ENCODE data around the gene AAK1.

GRCh38 chr2:69465513-69466456, 177.8 kb downstream of the AAK1 start:
- TF ChIP-seq NRF1 (IDR thresholded peaks at IDR 0.05; ENCODE audit: low read depth, low read length): no peak
- TF ChIP-seq RFX5 (IDR thresholded peaks at IDR 0.05; ENCODE audit: low read length): no peak
- TF ChIP-seq EP300 (IDR thresholded peaks at IDR 0.05; ENCODE audit: borderline replicate concordance in 1 of 2, low read depth in 1 of 2, low read length in 1 of 2): no peak
- TF ChIP-seq MAX (IDR thresholded peaks at IDR 0.05; ENCODE audit: low read depth): no peak
- TF ChIP-seq GATA2 (CRISPR knock-in tag; IDR thresholded peaks at IDR 0.05): no peak
- TF ChIP-seq USF2 (IDR thresholded peaks at IDR 0.05; ENCODE audit: borderline replicate concordance, low read depth, low read length): no peak
- no peak for TF ChIP-seq CTCF (IDR thresholded peaks at IDR 0.05)
- no peak for TF ChIP-seq JUND (IDR thresholded peaks at IDR 0.05)
- TF ChIP-seq REST (IDR thresholded peaks at IDR 0.05; ENCODE audit: low read depth, low read length): no peak
- TF ChIP-seq FOXJ3 (CRISPR knock-in tag; IDR thresholded peaks at IDR 0.05): no peak
- TF ChIP-seq IRF3 (IDR thresholded peaks at IDR 0.05; ENCODE audit: low read depth, low read length): no peak
- TF ChIP-seq RCOR1 (IDR thresholded peaks at IDR 0.05; ENCODE audit: low read length): no peak
- no peak for TF ChIP-seq TAF1 (IDR thresholded peaks at IDR 0.05; ENCODE audit: borderline replicate concordance, low read depth, low read length)
